ENCODE measurements around the gene ZSCAN4.
A peak's percentile ranks its signal among the peaks of the same experiment; 100 is the strongest.

The ZSCAN4 gene

GRCh38 chr19:57672466-57672865 is 3.7 kb downstream of the ZSCAN4 start:
- no peak overlapping the region for H3K27ac ChIP-seq
- POLR2A ChIA-PET (ENCODE audit: low non-redundant PET) = no interaction called here
- DNase-seq (ENCODE audit: low spot score) = no peak
- CTCF ChIA-PET = interaction anchor here (0.7 kb wide), 1 partner anchor 1039 kb away, joined by 3 read pairs; no protein-coding TSS in a partner anchor
- no peak for TF ChIP-seq CTCF (conservative IDR thresholded peaks at IDR 0.05; ENCODE audit: low read depth)

- POLR2A ChIA-PET (ENCODE audit: low non-redundant PET) = no interaction called here
- no peak overlapping the region for H3K27ac ChIP-seq
- no peak for TF ChIP-seq CTCF (conservative IDR thresholded peaks at IDR 0.05; ENCODE audit: low read depth)
- CTCF ChIA-PET = no interaction called here
- DNase-seq (ENCODE audit: low spot score) = no peak
These were observed 7.1 kb downstream of the ZSCAN4 start for GRCh38 chr19:57675881-57676280.

- POLR2A ChIA-PET (ENCODE audit: low non-redundant PET) = no interaction called here
- peak overlapping the region; percentile 74 for H3K27ac ChIP-seq
- TF ChIP-seq CTCF (conservative IDR thresholded peaks at IDR 0.05; ENCODE audit: low read depth) = no peak
- CTCF ChIA-PET = no interaction called here
- no peak for DNase-seq (ENCODE audit: low spot score)
These were observed 13.6 kb downstream of the ZSCAN4 start for GRCh38 chr19:57682226-57682766.

- CTCF ChIA-PET = no interaction called here
- POLR2A ChIA-PET (ENCODE audit: low non-redundant PET) = no interaction called here
- no peak for TF ChIP-seq CTCF (conservative IDR thresholded peaks at IDR 0.05; ENCODE audit: low read depth)
- no peak for DNase-seq (ENCODE audit: low spot score)
- no peak overlapping the region for H3K27ac ChIP-seq
These were observed 18.0 kb downstream of the ZSCAN4 start for GRCh38 chr19:57686727-57687126.

GRCh38 chr19:57687363-57688010 is 18.8 kb downstream of the ZSCAN4 start:
- TF ChIP-seq CTCF (conservative IDR thresholded peaks at IDR 0.05; ENCODE audit: low read depth) = no peak
- no peak for DNase-seq (ENCODE audit: low spot score)
- H3K27ac ChIP-seq = no peak overlapping the region
- ChIA-PET CTCF (no interaction called here), POLR2A (ENCODE audit: low non-redundant PET) (no interaction called here)

- H3K27ac ChIP-seq = no peak overlapping the region
- ChIA-PET CTCF (no interaction called here), POLR2A (ENCODE audit: low non-redundant PET) (no interaction called here)
- TF ChIP-seq CTCF (conservative IDR thresholded peaks at IDR 0.05; ENCODE audit: low read depth) = no peak
- DNase-seq (ENCODE audit: low spot score) = no peak
These were observed 19.5 kb downstream of the ZSCAN4 start for GRCh38 chr19:57688011-57688763.

Data from RWPE1 (cell line).